22Rv1 (cell line): ENCODE measurements around the gene PALLD.

ENCODE experiments used
- CTCF ChIP-seq: fragments of 450-650 bp; IDR thresholded peaks from 2 replicates; pipeline ENCODE4 v1.5.1; 2017; ENCODE audit warnings: mild to moderate bottlenecking
- ZFX ChIP-seq: fragments of 450-650 bp; IDR thresholded peaks from 2 replicates; pipeline ENCODE4 v1.6.1; 2017; ENCODE audit warnings: antibody characterized with exemption, borderline replicate concordance

- TF ChIP-seq CTCF = no peak
- TF ChIP-seq ZFX = no peak
Measured at GRCh38 chr4:168609369-168609768, 112.5 kb downstream of the PALLD start.
